T-cell (primary cell): ENCODE measurements around the gene FILIP1L. TPM values are rescaled to one million over a fixed set of nuclear protein-coding genes. Genes with fewer than 3 reads are reported as not detected.

Experiments used
- ATAC-seq, 4 experiments: fragments of 200-7000 bp in 3 of 4; fragments of 150-1000 bp in 1 of 4; cut with Tn5 transposase; replicated peaks in 1 of 4; 1 replicate in 3 of 4; 2 replicates in 1 of 4; pipeline ENCODE4 v1.10.0; 2021; ENCODE audit warnings: moderate library complexity in 3 of 4, mild to moderate bottlenecking in 2 of 4, moderate number of reproducible peaks in 1 of 4
- CTCF ChIA-PET, 2 donors: fragments of 300-600 bp; sonication (Branson Sonifier 250); formaldehyde crosslinking; loops; one replicate each; lab custom pipeline; 2022; ENCODE audit warnings: antibody characterized with exemption in 2 of 2; lab: Charles Lee
- POLR2A ChIA-PET, 2 donors: fragments of 300-600 bp; sonication (Branson Sonifier 250); formaldehyde crosslinking; loops; one replicate each; lab custom pipeline; 2022; ENCODE audit warnings: antibody characterized with exemption in 2 of 2; lab: Charles Lee
- DNase-seq, 35 experiments: peaks; one replicate each; pipeline versions ENCODE4 v3.0.0 to v3.0.0-alpha.2; 2013 to 2023
- H3K27ac ChIP-seq: one replicate; pipeline ENCODE4 v1.5.1; 2013; ENCODE audit warnings: low read length
- H3K27me3 ChIP-seq, 2 experiments: replicated peaks in 1 of 2; 1 replicate in 1 of 2; 2 replicates in 1 of 2; pipeline versions ENCODE4 v1.6.1 to v1.7.0; 2013; ENCODE audit warnings: low read length in 1 of 2, mixed read lengths in 1 of 2; ENCODE audit not compliant: control insufficient read depth in 2 of 2, insufficient read depth in 2 of 2; ENCODE audit errors: extremely low read depth in 1 of 2
- H3K36me3 ChIP-seq, 2 donors: 1 replicate in 1 of 2; 2 replicates in 1 of 2; pipeline versions ENCODE4 v1.6.1 to v1.7.0; 2013; ENCODE audit warnings: low read length in 1 of 2; ENCODE audit not compliant: control insufficient read depth in 2 of 2, insufficient read depth in 1 of 2; ENCODE audit errors: extremely low read depth in 1 of 2
- H3K4me1 ChIP-seq, 2 experiments: 1 replicate in 1 of 2; 2 replicates in 1 of 2; pipeline versions ENCODE4 v1.6.1 to v1.7.0; 2013; ENCODE audit warnings: low read length in 2 of 2, mixed read lengths in 1 of 2; ENCODE audit not compliant: insufficient read depth in 2 of 2, control insufficient read depth in 1 of 2; ENCODE audit errors: extremely low read depth in 1 of 2
- H3K4me3 ChIP-seq, 2 donors: 1 replicate in 1 of 2; 2 replicates in 1 of 2; pipeline versions ENCODE4 v1.5.1 to v1.7.0; 2013; ENCODE audit warnings: mild to moderate bottlenecking in 2 of 2, low read length in 1 of 2, moderate library complexity in 1 of 2; ENCODE audit not compliant: control insufficient read depth in 1 of 2; ENCODE audit errors: extremely low read depth in 1 of 2
- H3K9me3 ChIP-seq: 2 replicates; pipeline ENCODE4 v1.7.0; 2013
- H3K27ac Mint-ChIP-seq, 2 donors: one replicate each; pipeline ENCODE4 v1.8.0; 2020 to 2021; ENCODE audit warnings: mild to moderate bottlenecking in 2 of 2, mixed read lengths in 2 of 2
- H3K27me3 Mint-ChIP-seq, 2 donors: one replicate each; pipeline ENCODE4 v1.8.0; 2021 to 2022; ENCODE audit warnings: mixed read lengths in 2 of 2
- H3K36me3 Mint-ChIP-seq: one replicate; pipeline ENCODE4 v1.8.0; 2021; ENCODE audit warnings: mixed read lengths
- H3K4me1 Mint-ChIP-seq, 3 donors: one replicate each; pipeline ENCODE4 v1.8.0; 2020 to 2022; ENCODE audit warnings: mixed read lengths in 3 of 3, mild to moderate bottlenecking in 1 of 3
- H3K4me3 Mint-ChIP-seq, 3 donors: one replicate each; pipeline ENCODE4 v1.8.0; 2020 to 2022; ENCODE audit warnings: mild to moderate bottlenecking in 3 of 3, mixed read lengths in 3 of 3, moderate library complexity in 3 of 3
- H3K9me3 Mint-ChIP-seq, 3 donors: one replicate each; pipeline ENCODE4 v1.8.0; 2020 to 2022; ENCODE audit warnings: mixed read lengths in 3 of 3
- WGBS: methylation state at CpG from one replicate; pipeline ENCODE4 v1.1.5; 2013; ENCODE audit warnings: missing lambda C conversion rate; ENCODE audit not compliant: insufficient coverage; 5-methylcytosine and 5-hydroxymethylcytosine counted together
- total RNA-seq, 35 experiments: library from RNA in 6 of 35; stranded (reverse) in 6 of 35; fragments of 120-200 nt in 1 of 35; gene quantifications; one replicate each; pipeline versions ENCODE4 v1.2.1 to v1.2.4 and lab custom pipeline; 2013 to 2026

FILIP1L gene
- total RNA-seq, 5 donors from 2014 or later (not counting 1 experiment from before 2014, with no cell fraction given): 0.10 to 0.38 (median 0.27) TPM; not detected in 1

- Mint-ChIP-seq H3K27ac (no peak overlapping the region), H3K9me3 (no peaks in the 10 kb centered on the region), H3K27me3 (no peaks in the 10 kb centered on the region), H3K4me3 (no peak overlapping the region), H3K36me3 (peaks cover 2% of the 10 kb centered on the region), H3K4me1 (no peaks in the 10 kb centered on the region)
- Histone ChIP-seq H3K4me1 (no peaks in the 10 kb centered on the region), H3K27ac (no peak overlapping the region), H3K36me3 (no peaks in the 10 kb centered on the region), H3K9me3 (no peaks in the 10 kb centered on the region), H3K4me3 (no peak overlapping the region), H3K27me3 (no peaks in the 10 kb centered on the region)
- no CpG with 5 or more reads among the region's 1 CpG for WGBS
- DNase-seq (no peak), ATAC-seq (no peak)
- ChIA-PET CTCF (no interaction called here), POLR2A (no interaction called here)
These were observed 15.6 kb upstream of the FILIP1L start for GRCh38 chr3:100129941-100130340.

GRCh38 chr3:100128565-100128964, 14.3 kb upstream of the FILIP1L start:
- Histone ChIP-seq H3K4me3 (no peak overlapping the region), H3K27ac (no peak overlapping the region), H3K9me3 (no peaks in the 10 kb centered on the region), H3K36me3 (no peaks in the 10 kb centered on the region), H3K27me3 (no peaks in the 10 kb centered on the region), H3K4me1 (no peaks in the 10 kb centered on the region)
- 83% methylated on average over 1 of the region's 5 CpGs for WGBS
- ATAC-seq (no peak), DNase-seq (no peak)
- Mint-ChIP-seq H3K4me1 (no peaks in the 10 kb centered on the region), H3K27me3 (no peaks in the 10 kb centered on the region), H3K27ac (no peak overlapping the region), H3K36me3 (peaks cover 8% of the 10 kb centered on the region), H3K4me3 (no peak overlapping the region), H3K9me3 (no peaks in the 10 kb centered on the region)
- CTCF ChIA-PET: no interaction called here
- POLR2A ChIA-PET: no interaction called here

- H3K4me3 ChIP-seq: no peak overlapping the region
- no peaks in the 10 kb centered on the region for H3K27me3 ChIP-seq
- no peaks in the 10 kb centered on the region for H3K4me1 ChIP-seq
- Mint-ChIP-seq H3K27ac (no peak overlapping the region), H3K4me1 (no peaks in the 10 kb centered on the region), H3K36me3 (peaks cover 8% of the 10 kb centered on the region), H3K4me3 (no peak overlapping the region), H3K9me3 (no peaks in the 10 kb centered on the region), H3K27me3 (no peaks in the 10 kb centered on the region)
- CTCF ChIA-PET: no interaction called here
- no peaks in the 10 kb centered on the region for H3K9me3 ChIP-seq
- POLR2A ChIA-PET: no interaction called here
- H3K36me3 ChIP-seq: no peaks in the 10 kb centered on the region
- DNase-seq (no peak), ATAC-seq (no peak)
- no peak overlapping the region for H3K27ac ChIP-seq
- 100% methylated on average over 1 of the region's 2 CpGs for WGBS
These were observed 13.5 kb upstream of the FILIP1L start for GRCh38 chr3:100127792-100128191.

- Mint-ChIP-seq H3K27me3 (no peaks in the 10 kb centered on the region), H3K9me3 (no peaks in the 10 kb centered on the region), H3K4me3 (no peak overlapping the region), H3K36me3 (peaks cover 14% of the 10 kb centered on the region), H3K27ac (no peak overlapping the region), H3K4me1 (no peaks in the 10 kb centered on the region)
- H3K4me3 ChIP-seq: no peak overlapping the region
- H3K27ac ChIP-seq: no peak overlapping the region
- no peaks in the 10 kb centered on the region for H3K27me3 ChIP-seq
- ATAC-seq: no peak
- CTCF ChIA-PET: no interaction called here
- no peaks in the 10 kb centered on the region for H3K36me3 ChIP-seq
- WGBS: 80% methylated on average over 2 of the region's 5 CpGs
- POLR2A ChIA-PET: no interaction called here
- DNase-seq: no peak
- no peaks in the 10 kb centered on the region for H3K9me3 ChIP-seq
- no peaks in the 10 kb centered on the region for H3K4me1 ChIP-seq
These were observed 11.0 kb upstream of the FILIP1L start for GRCh38 chr3:100125161-100125938.

- ChIA-PET POLR2A (no interaction called here), CTCF (interaction anchor here in 1 of 2 donors (0.6 kb wide), 1 partner anchor 316 kb away, joined by 3 read pairs; no protein-coding TSS in a partner anchor)
- H3K36me3 Mint-ChIP-seq: peaks cover 15% of the 10 kb centered on the region
- DNase-seq: no peak
- Histone ChIP-seq H3K4me3 (no peak overlapping the region), H3K9me3 (no peaks in the 10 kb centered on the region), H3K36me3 (no peaks in the 10 kb centered on the region), H3K27me3 (no peaks in the 10 kb centered on the region), H3K27ac (no peak overlapping the region), H3K4me1 (no peaks in the 10 kb centered on the region)
- no peak overlapping the region for H3K27ac Mint-ChIP-seq
- no peaks in the 10 kb centered on the region for H3K27me3 Mint-ChIP-seq
- no peak for ATAC-seq
- H3K4me1 Mint-ChIP-seq: no peaks in the 10 kb centered on the region
- H3K9me3 Mint-ChIP-seq: no peaks in the 10 kb centered on the region
- 100% methylated on average over 2 of the region's 5 CpGs for WGBS
- H3K4me3 Mint-ChIP-seq: no peak overlapping the region
These were observed 10.0 kb upstream of the FILIP1L start for GRCh38 chr3:100124201-100124761.

- no peak for ATAC-seq
- H3K4me1 Mint-ChIP-seq: no peaks in the 10 kb centered on the region
- H3K36me3 Mint-ChIP-seq: peaks cover 15% of the 10 kb centered on the region
These were observed 8.8 kb upstream of the FILIP1L start for GRCh38 chr3:100123112-100123511.

More at GRCh38 chr3:100123112-100123511, 8.8 kb upstream of the FILIP1L start:
- H3K9me3 Mint-ChIP-seq: no peaks in the 10 kb centered on the region
- no peak overlapping the region for H3K4me3 ChIP-seq
- H3K36me3 ChIP-seq: no peaks in the 10 kb centered on the region
- no peaks in the 10 kb centered on the region for H3K9me3 ChIP-seq
- H3K4me3 Mint-ChIP-seq: no peak overlapping the region
- CTCF ChIA-PET: no interaction called here
- H3K27ac ChIP-seq: no peak overlapping the region
- no peak overlapping the region for H3K27ac Mint-ChIP-seq
- no peaks in the 10 kb centered on the region for H3K4me1 ChIP-seq
- POLR2A ChIA-PET: interaction anchor here in 1 of 2 donors (0.6 kb wide), 1 partner anchor 359 kb away, joined by 8 read pairs; no protein-coding TSS in a partner anchor
- no peaks in the 10 kb centered on the region for H3K27me3 Mint-ChIP-seq
- H3K27me3 ChIP-seq: no peaks in the 10 kb centered on the region
- no peak for DNase-seq
- 95% methylated on average over 4 of the region's 4 CpGs for WGBS
